ENCODE results near the gene TMEM255B.

The TMEM255B gene

DNA sequence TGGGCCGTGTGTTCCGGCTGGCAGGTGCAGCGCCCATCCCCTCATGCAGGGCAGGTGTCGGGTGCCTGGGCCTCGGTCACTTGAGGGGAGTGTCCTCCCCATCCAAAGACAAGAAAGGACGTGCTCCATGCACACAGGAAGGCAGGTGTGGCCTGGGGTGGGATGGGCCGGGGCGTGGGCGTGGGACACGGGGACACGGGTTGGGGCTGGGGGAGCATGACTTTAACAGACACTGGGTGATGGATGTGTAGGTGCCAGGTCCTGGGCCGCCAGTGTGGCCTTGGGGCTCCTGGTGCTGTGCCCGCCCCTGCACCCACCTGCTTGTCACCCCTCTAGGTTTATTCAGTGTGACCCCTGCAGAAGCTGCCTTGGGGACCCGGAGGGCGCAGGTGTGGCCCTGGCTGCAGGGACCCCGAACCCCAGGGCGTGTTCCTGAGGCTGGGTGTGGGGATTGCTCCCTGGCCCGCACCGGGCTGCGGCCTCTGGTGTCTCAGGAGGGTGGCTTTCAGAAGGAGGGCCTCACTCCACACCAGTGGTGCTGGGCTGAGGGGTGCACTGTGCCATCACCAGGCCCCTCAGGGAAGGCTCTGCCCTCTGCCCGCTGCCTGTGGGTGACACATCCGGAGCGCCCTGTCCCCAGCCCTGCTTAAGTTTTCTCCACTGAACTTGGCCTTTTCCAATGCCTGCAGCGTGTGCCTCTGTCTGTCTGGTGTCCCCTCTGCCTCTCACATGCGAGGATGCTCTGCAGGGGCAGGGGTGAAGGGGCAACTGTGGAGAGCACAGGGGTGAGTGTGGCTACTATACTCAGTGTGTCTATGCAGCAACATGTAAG lies 5.2 kb downstream of the TMEM255B start:
- Histone ChIP-seq H2BK12ac (ENCODE audit: low read length in 2 of 2) (no peak overlapping the region), H2AFZ (ENCODE audit: low read depth, low read length) (no peak overlapping the region), H3K4me1 (ENCODE audit: control insufficient read depth, insufficient read depth, low read depth, low read length) (peaks cover 7% of the 10 kb centered on the region), H3K23ac (ENCODE audit: low read length in 2 of 2) (no peak overlapping the region), H3K4ac (ENCODE audit: low read depth in 1 of 2, low read length in 2 of 2) (no peak overlapping the region), H3K9me3 (ENCODE audit: control insufficient read depth, low read length) (no peaks in the 10 kb centered on the region), H4K8ac (ENCODE audit: low read length) (no peak overlapping the region), H3K4me3 (ENCODE audit: insufficient read depth in 1 of 2, low read depth in 1 of 2, low read length in 2 of 2) (peak overlapping the region in 1 of 2 experiments; percentile 15), H2BK5ac (ENCODE audit: low read depth, low read length, poor library complexity, severe bottlenecking) (no peak overlapping the region), H3K4me2 (ENCODE audit: low read length, poor library complexity, severe bottlenecking) (no peak overlapping the region), H2BK120ac (ENCODE audit: low read depth, low read length) (no peak overlapping the region), H4K91ac (ENCODE audit: low read length) (no peak overlapping the region), H3K14ac (ENCODE audit: low read length in 2 of 2) (no peak overlapping the region), H3K27me3 (ENCODE audit: control insufficient read depth in 1 of 2, insufficient read depth in 1 of 2, low read length in 2 of 2) (peaks cover 11% of the 10 kb centered on the region in 2 experiments), H2BK15ac (ENCODE audit: low read depth, poor library complexity, severe bottlenecking) (no peak overlapping the region), H3K18ac (ENCODE audit: low read depth in 1 of 2, low read length in 2 of 2) (no peak overlapping the region), H3K9ac (ENCODE audit: low read length) (no peak overlapping the region), H3K36me3 (ENCODE audit: control insufficient read depth in 1 of 2, insufficient read depth in 2 of 2, low read depth in 1 of 2, low read length in 2 of 2) (peaks cover 6 to 7% of the 10 kb centered on the region in 2 experiments), H3K27ac (ENCODE audit: low read length, poor library complexity, severe bottlenecking) (no peak overlapping the region), H3K79me1 (replicated peaks; ENCODE audit: low read length, poor library complexity, severe bottlenecking) (peaks cover 4% of the 10 kb centered on the region), H2AK5ac (ENCODE audit: low read length, severe bottlenecking) (no peak overlapping the region)
- WGBS, result 86% methylated on average over 25 of the region's 25 CpGs
- DNase-seq, result no peak

DNA sequence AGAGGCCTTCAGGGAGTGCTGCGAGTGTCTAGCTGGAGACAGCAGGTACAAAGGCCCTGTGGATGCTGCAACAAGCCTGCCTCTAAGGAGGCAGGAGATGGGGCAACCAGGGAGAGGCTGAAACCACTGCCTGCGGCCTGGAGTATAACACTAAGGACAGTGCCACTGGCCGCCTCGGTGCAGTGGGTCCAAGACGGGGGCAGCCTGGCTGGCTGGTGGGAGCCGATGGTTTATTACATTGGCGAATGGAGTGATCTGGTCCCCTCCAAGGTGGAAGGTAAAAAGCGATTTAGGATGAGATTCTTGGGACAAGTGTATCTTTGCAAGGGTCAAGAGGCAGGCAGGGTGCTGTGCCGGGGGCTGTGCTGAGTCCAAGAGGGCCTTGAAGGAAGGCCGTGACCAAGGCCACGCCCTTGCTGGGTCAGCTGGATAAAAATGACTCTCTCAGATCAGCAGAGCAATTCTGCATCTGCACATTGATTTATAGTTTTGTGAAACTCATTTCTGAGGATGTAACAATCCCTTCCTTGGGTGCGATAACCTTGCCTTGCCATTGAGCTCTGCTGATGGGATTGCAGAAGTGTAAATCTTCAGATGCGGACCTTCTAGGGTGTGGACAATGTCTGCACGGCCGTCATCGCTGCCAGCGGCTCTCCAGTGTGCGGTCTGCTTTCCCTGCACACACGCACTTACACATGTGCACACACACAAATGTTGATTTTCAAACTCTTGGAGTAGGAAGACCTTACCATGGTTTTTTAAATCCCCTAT lies 6.0 kb downstream of the TMEM255B start:
- H2BK12ac ChIP-seq (ENCODE audit: low read length in 2 of 2), result no peak overlapping the region
- no peak overlapping the region for H3K14ac ChIP-seq (ENCODE audit: low read length in 2 of 2)
- 91% methylated on average over 13 of the region's 19 CpGs for WGBS
- H3K27ac ChIP-seq (ENCODE audit: low read length, poor library complexity, severe bottlenecking), result no peak overlapping the region
- DNase-seq, result no peak
- no peak overlapping the region for H4K8ac ChIP-seq (ENCODE audit: low read length)
- H2BK120ac ChIP-seq (ENCODE audit: low read depth, low read length), result no peak overlapping the region
- H3K36me3 ChIP-seq (ENCODE audit: control insufficient read depth in 1 of 2, insufficient read depth in 2 of 2, low read depth in 1 of 2, low read length in 2 of 2), result peaks cover 7 to 8% of the 10 kb centered on the region in 2 experiments
- no peak overlapping the region for H3K4me2 ChIP-seq (ENCODE audit: low read length, poor library complexity, severe bottlenecking)
- no peak overlapping the region for H2BK5ac ChIP-seq (ENCODE audit: low read depth, low read length, poor library complexity, severe bottlenecking)
- peaks cover 10% of the 10 kb centered on the region for H3K4me1 ChIP-seq (ENCODE audit: control insufficient read depth, insufficient read depth, low read depth, low read length)
- H4K91ac ChIP-seq (ENCODE audit: low read length), result no peak overlapping the region
- peaks cover 11% of the 10 kb centered on the region in 2 experiments for H3K27me3 ChIP-seq (ENCODE audit: control insufficient read depth in 1 of 2, insufficient read depth in 1 of 2, low read length in 2 of 2)
- no peak overlapping the region for H3K18ac ChIP-seq (ENCODE audit: low read depth in 1 of 2, low read length in 2 of 2)
- H3K4ac ChIP-seq (ENCODE audit: low read depth in 1 of 2, low read length in 2 of 2), result no peak overlapping the region
- no peak overlapping the region for H3K4me3 ChIP-seq (ENCODE audit: insufficient read depth in 1 of 2, low read depth in 1 of 2, low read length in 2 of 2)
- H2BK15ac ChIP-seq (ENCODE audit: low read depth, poor library complexity, severe bottlenecking), result no peak overlapping the region
- H3K23ac ChIP-seq (ENCODE audit: low read length in 2 of 2), result no peak overlapping the region
- no peak overlapping the region for H3K9ac ChIP-seq (ENCODE audit: low read length)
- H2AK5ac ChIP-seq (ENCODE audit: low read length, severe bottlenecking), result no peak overlapping the region
- no peak overlapping the region for H2AFZ ChIP-seq (ENCODE audit: low read depth, low read length)
- H3K9me3 ChIP-seq (ENCODE audit: control insufficient read depth, low read length), result no peaks in the 10 kb centered on the region
- H3K79me1 ChIP-seq (replicated peaks; ENCODE audit: low read length, poor library complexity, severe bottlenecking), result peaks cover 4% of the 10 kb centered on the region

DNA sequence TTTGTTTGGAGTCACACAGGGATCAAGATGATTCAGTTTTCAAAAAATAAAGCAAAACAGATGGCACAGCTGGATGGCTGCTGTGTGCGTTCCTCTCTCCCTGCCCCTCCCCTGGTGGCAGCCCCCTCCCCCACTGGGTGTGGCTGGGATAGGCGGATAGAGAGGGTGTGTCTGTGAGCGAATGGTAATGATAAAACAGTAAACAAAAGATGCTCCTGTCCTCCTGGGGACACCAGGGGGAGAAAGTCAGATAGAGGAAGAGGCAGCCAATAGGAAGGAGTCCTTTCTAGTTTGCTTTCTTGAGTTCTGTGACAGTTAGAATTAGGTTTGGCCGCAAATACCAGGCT lies 6.5 kb downstream of the TMEM255B start:
- no peak overlapping the region for H2BK120ac ChIP-seq (ENCODE audit: low read depth, low read length)
- H2AK5ac ChIP-seq (ENCODE audit: low read length, severe bottlenecking), result no peak overlapping the region
- 53% methylated on average over 4 of the region's 4 CpGs for WGBS
- no peak overlapping the region for H4K8ac ChIP-seq (ENCODE audit: low read length)
- H3K27ac ChIP-seq (ENCODE audit: low read length, poor library complexity, severe bottlenecking), result no peak overlapping the region
- no peak overlapping the region for H2BK5ac ChIP-seq (ENCODE audit: low read depth, low read length, poor library complexity, severe bottlenecking)
- H2BK15ac ChIP-seq (ENCODE audit: low read depth, poor library complexity, severe bottlenecking), result no peak overlapping the region
- no peak overlapping the region for H4K91ac ChIP-seq (ENCODE audit: low read length)
- H2AFZ ChIP-seq (ENCODE audit: low read depth, low read length), result no peak overlapping the region
- no peak overlapping the region for H3K4me3 ChIP-seq (ENCODE audit: insufficient read depth in 1 of 2, low read depth in 1 of 2, low read length in 2 of 2)
- H3K9me3 ChIP-seq (ENCODE audit: control insufficient read depth, low read length), result no peaks in the 10 kb centered on the region
- no peak overlapping the region for H3K4me2 ChIP-seq (ENCODE audit: low read length, poor library complexity, severe bottlenecking)
- H3K23ac ChIP-seq (ENCODE audit: low read length in 2 of 2), result no peak overlapping the region
- no peak overlapping the region for H3K4ac ChIP-seq (ENCODE audit: low read depth in 1 of 2, low read length in 2 of 2)
- peaks cover 11% of the 10 kb centered on the region in 2 experiments for H3K27me3 ChIP-seq (ENCODE audit: control insufficient read depth in 1 of 2, insufficient read depth in 1 of 2, low read length in 2 of 2)
- no peak overlapping the region for H2BK12ac ChIP-seq (ENCODE audit: low read length in 2 of 2)
- H3K4me1 ChIP-seq (ENCODE audit: control insufficient read depth, insufficient read depth, low read depth, low read length), result peaks cover 10% of the 10 kb centered on the region
- H3K9ac ChIP-seq (ENCODE audit: low read length), result peak overlapping the region; percentile 30
- H3K14ac ChIP-seq (ENCODE audit: low read length in 2 of 2), result no peak overlapping the region
- H3K36me3 ChIP-seq (ENCODE audit: control insufficient read depth in 1 of 2, insufficient read depth in 2 of 2, low read depth in 1 of 2, low read length in 2 of 2), result peaks cover 8 to 11% of the 10 kb centered on the region in 2 experiments
- no peak overlapping the region for H3K18ac ChIP-seq (ENCODE audit: low read depth in 1 of 2, low read length in 2 of 2)
- peaks cover 4% of the 10 kb centered on the region for H3K79me1 ChIP-seq (replicated peaks; ENCODE audit: low read length, poor library complexity, severe bottlenecking)
- no peak for DNase-seq
